Measurements from ENCODE around the gene ORAI2. TPM values are rescaled to one million over a fixed set of nuclear protein-coding genes. Genes with fewer than 3 reads are reported as not detected.

ORAI2 gene
- total and polyA plus RNA-seq, 2 donors (not counting 3 experiments of a cell fraction or from before 2014, with no cell fraction given): 84.1 to 99.1 TPM

DNA sequence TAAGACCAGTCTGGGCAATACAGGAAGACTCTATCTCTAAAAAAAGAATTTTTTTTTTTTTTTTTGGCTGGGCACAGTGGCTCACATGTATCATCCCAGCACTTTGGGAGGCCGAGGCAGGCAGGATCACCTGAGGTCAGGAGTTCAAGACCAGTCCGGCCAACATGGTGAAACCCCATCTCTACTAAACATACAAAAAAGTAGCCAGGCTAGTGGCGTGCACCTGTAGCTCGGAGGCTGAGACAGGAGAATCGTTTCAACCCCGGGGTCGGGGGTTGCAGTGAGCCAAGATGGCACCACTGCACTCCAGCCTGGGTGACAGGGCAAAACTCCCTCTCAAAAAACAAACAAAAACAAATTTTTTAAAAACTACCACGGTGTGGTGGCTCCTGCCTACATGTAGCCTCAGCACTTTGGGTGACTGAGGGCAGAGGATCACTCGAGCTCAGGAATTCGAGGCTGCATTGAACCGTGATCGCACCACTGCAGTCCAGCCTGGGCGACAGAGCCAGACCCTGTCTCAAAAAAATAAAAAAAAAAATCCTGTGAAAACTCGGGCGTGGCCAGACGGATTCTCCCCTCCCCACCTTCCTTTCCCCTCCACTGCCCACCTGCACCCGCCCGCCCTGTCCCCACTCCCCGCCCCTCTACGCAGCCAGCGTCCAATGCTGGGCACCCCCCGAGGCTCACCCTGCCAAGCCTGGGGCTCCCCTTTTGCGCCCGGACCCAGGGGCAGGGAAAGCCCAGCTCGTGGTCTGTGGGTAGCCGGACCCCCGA, 745 bp upstream of the ORAI2 start:
- Histone ChIP-seq H3K9ac (replicated peaks; ENCODE audit: extremely low read depth, insufficient read depth, low read length) (peak overlapping the region; percentile 67), H3K9me1 (replicated peaks; ENCODE audit: control insufficient read depth, extremely low read depth, insufficient read depth, low read length) (no peaks in the 10 kb centered on the region), H4K20me1 (replicated peaks; ENCODE audit: control insufficient read depth, extremely low read depth, insufficient read depth, low read length) (no peaks in the 10 kb centered on the region), H2AFZ (ENCODE audit: low read depth, low read length) (peak overlapping the region; percentile 89), H3K27me3 (ENCODE audit: control insufficient read depth in 2 of 2, insufficient read depth in 2 of 2, low read length in 2 of 2) (no peaks in the 10 kb centered on the region), H3K27ac (ENCODE audit: insufficient read depth, low read depth, low read length) (peak overlapping the region; percentile 42), H3K4me3 (replicated peaks in 1 of 3; ENCODE audit: insufficient read depth in 1 of 3, low read depth in 1 of 3, low read length in 3 of 3) (peak overlapping the region; percentile 30 to 98 (median 59)), H3K36me3 (ENCODE audit: control insufficient read depth in 2 of 2, extremely low read depth in 1 of 2, insufficient read depth in 2 of 2, low read length in 2 of 2) (no peaks in the 10 kb centered on the region), H3K4me2 (ENCODE audit: insufficient read depth, low read length) (peak overlapping the region; percentile 36), H3K79me2 (ENCODE audit: control insufficient read depth, insufficient read depth, low read length) (peaks cover 19% of the 10 kb centered on the region), H3K4me1 (ENCODE audit: control insufficient read depth, extremely low read depth, insufficient read depth, low read length) (peaks cover 6% of the 10 kb centered on the region), H3K9me3 (replicated peaks; ENCODE audit: control insufficient read depth, insufficient read depth, low read length) (no peaks in the 10 kb centered on the region)
- TF ChIP-seq POLR2A (IDR thresholded peaks at IDR 0.05; ENCODE audit: low read depth, low read length) (no peak), MYC (IDR thresholded peaks at IDR 0.05; ENCODE audit: low read depth, low read length) (no peak), GATA2 (IDR thresholded peaks at IDR 0.05; ENCODE audit: insufficient read depth, insufficient read length, low read depth, low read length) (no peak), POLR2AphosphoS5 (IDR thresholded peaks at IDR 0.05; ENCODE audit: insufficient read depth, low read depth, low read length) (no peak), JUN (IDR thresholded peaks at IDR 0.05; ENCODE audit: borderline replicate concordance, insufficient read depth, insufficient read length, low read depth) (no peak), EZH2 (IDR thresholded peaks at IDR 0.05; ENCODE audit: borderline replicate concordance, low read depth, low read length, severe bottlenecking) (no peak), FOS (IDR thresholded peaks at IDR 0.05; ENCODE audit: borderline replicate concordance, insufficient read depth, low read length) (no peak)
- TF ChIP-seq, protein P1, sequence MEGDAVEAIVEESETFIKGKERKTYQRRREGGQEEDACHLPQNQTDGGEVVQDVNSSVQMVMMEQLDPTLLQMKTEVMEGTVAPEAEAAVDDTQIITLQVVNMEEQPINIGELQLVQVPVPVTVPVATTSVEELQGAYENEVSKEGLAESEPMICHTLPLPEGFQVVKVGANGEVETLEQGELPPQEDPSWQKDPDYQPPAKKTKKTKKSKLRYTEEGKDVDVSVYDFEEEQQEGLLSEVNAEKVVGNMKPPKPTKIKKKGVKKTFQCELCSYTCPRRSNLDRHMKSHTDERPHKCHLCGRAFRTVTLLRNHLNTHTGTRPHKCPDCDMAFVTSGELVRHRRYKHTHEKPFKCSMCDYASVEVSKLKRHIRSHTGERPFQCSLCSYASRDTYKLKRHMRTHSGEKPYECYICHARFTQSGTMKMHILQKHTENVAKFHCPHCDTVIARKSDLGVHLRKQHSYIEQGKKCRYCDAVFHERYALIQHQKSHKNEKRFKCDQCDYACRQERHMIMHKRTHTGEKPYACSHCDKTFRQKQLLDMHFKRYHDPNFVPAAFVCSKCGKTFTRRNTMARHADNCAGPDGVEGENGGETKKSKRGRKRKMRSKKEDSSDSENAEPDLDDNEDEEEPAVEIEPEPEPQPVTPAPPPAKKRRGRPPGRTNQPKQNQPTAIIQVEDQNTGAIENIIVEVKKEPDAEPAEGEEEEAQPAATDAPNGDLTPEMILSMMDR (IDR thresholded peaks at IDR 0.05; ENCODE audit: extremely low read depth in 1 of 2, insufficient read depth in 1 of 2, low read depth in 1 of 2, low read length in 2 of 2): no peak
- TF ChIP-seq, protein P2, sequence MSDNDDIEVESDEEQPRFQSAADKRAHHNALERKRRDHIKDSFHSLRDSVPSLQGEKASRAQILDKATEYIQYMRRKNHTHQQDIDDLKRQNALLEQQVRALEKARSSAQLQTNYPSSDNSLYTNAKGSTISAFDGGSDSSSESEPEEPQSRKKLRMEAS (IDR thresholded peaks at IDR 0.05; ENCODE audit: insufficient read depth, insufficient read length): no peak
- FAIRE-seq (peak; percentile 40), DNase-seq (ENCODE audit: low read depth, low spot score) (no peak)
- intact Hi-C loops (cut with micrococcal nuclease): loop anchor here (1.0 kb wide), 1 partner anchor 32 kb away; the partner anchor contains the start of genes ALKBH4 and LRWD1
- dilution Hi-C loops (cut with MboI; ENCODE audit: extremely low pct_ligation_motif_present, low sequenced_read_pairs): no loop called here
- CTCF ChIA-PET: interaction anchor here (1.0 to 1.2 kb wide), 2 partner anchors 20 to 28 kb away, joined by 3 to 5 read pairs; no protein-coding TSS in a partner anchor
- POLR2A ChIA-PET: no interaction called here
- BruUV-seq (replicated peaks): no TSS peak

All from endothelial cell of umbilical vein (primary cell).